WERI-Rb-1 (cell line): ENCODE results near the gene SEMA5A.

ENCODE experiments used
- DNase-seq: peaks from one replicate; pipeline ENCODE4 v3.0.0-alpha.2; 2020
- H3K27ac ChIP-seq: fragments of 250-450 bp; sonication (Bioruptor Pico); 2 replicates; pipeline ENCODE4 v1.5.1; 2020; ENCODE audit warnings: mild to moderate bottlenecking, moderate library complexity
- H3K27me3 ChIP-seq: fragments of 250-450 bp; sonication (Bioruptor Pico); 2 replicates; pipeline ENCODE4 v1.5.1; 2021; ENCODE audit warnings: mild to moderate bottlenecking, low read depth, moderate library complexity; ENCODE audit not compliant: insufficient read depth, severe bottlenecking
- H3K36me3 ChIP-seq: fragments of 250-450 bp; sonication (Bioruptor Pico); 2 replicates; pipeline ENCODE4 v1.5.1; 2020; ENCODE audit warnings: mild to moderate bottlenecking, moderate library complexity
- H3K4me3 ChIP-seq: 2 replicates; pipeline ENCODE4 v1.5.1; 2011; ENCODE audit warnings: low read depth, mild to moderate bottlenecking, control low read depth, low read length
- H3K9me3 ChIP-seq: fragments of 250-450 bp; sonication (Bioruptor Pico); 2 replicates; pipeline ENCODE4 v1.5.1; 2021; ENCODE audit warnings: mild to moderate bottlenecking, moderate library complexity; ENCODE audit not compliant: severe bottlenecking
- CTCF ChIP-seq: IDR thresholded peaks from 2 replicates; pipeline ENCODE4 v1.5.1; 2011; ENCODE audit warnings: low read depth, mild to moderate bottlenecking, control low read depth, inconsistent platforms, low read length

SEMA5A gene

GRCh38 chr5:9376363-9377117 is 169.3 kb downstream of the SEMA5A start:
- no peaks in the 10 kb centered on the region for H3K36me3 ChIP-seq
- no peaks in the 10 kb centered on the region for H3K9me3 ChIP-seq
- H3K27me3 ChIP-seq = no peaks in the 10 kb centered on the region
- H3K4me3 ChIP-seq = no peak overlapping the region
- no peak overlapping the region for H3K27ac ChIP-seq
- no peak for TF ChIP-seq CTCF
- DNase-seq = no peak

- H3K27ac ChIP-seq = no peak overlapping the region
- H3K36me3 ChIP-seq = no peaks in the 10 kb centered on the region
- TF ChIP-seq CTCF = no peak
- no peak overlapping the region for H3K4me3 ChIP-seq
- DNase-seq = no peak
- H3K9me3 ChIP-seq = no peaks in the 10 kb centered on the region
- H3K27me3 ChIP-seq = no peaks in the 10 kb centered on the region
These were observed 170.1 kb downstream of the SEMA5A start for GRCh38 chr5:9375756-9376155.

GRCh38 chr5:9374025-9374424 is 171.8 kb downstream of the SEMA5A start:
- no peak for TF ChIP-seq CTCF
- H3K27me3 ChIP-seq = no peaks in the 10 kb centered on the region
- H3K9me3 ChIP-seq = no peaks in the 10 kb centered on the region
- H3K36me3 ChIP-seq = no peaks in the 10 kb centered on the region
- H3K4me3 ChIP-seq = no peak overlapping the region
- H3K27ac ChIP-seq = no peak overlapping the region
- DNase-seq = no peak

- TF ChIP-seq CTCF = no peak
- no peak for DNase-seq
- H3K4me3 ChIP-seq = no peak overlapping the region
These were observed 172.3 kb downstream of the SEMA5A start for GRCh38 chr5:9373571-9373970.

GRCh38 chr5:9370256-9370655 is 175.6 kb downstream of the SEMA5A start:
- Histone ChIP-seq H3K36me3 (no peaks in the 10 kb centered on the region), H3K27me3 (no peaks in the 10 kb centered on the region), H3K4me3 (no peak overlapping the region), H3K9me3 (no peaks in the 10 kb centered on the region), H3K27ac (no peak overlapping the region)
- no peak for TF ChIP-seq CTCF
- DNase-seq = no peak

More at GRCh38 chr5:9373571-9373970, 172.3 kb downstream of the SEMA5A start:
- no peaks in the 10 kb centered on the region for H3K27me3 ChIP-seq
- no peaks in the 10 kb centered on the region for H3K36me3 ChIP-seq
- no peak overlapping the region for H3K27ac ChIP-seq
- H3K9me3 ChIP-seq = no peaks in the 10 kb centered on the region

GRCh38 chr5:9365512-9365911 is 180.4 kb downstream of the SEMA5A start:
- H3K27me3 ChIP-seq = no peaks in the 10 kb centered on the region
- DNase-seq = no peak
- no peak overlapping the region for H3K4me3 ChIP-seq
- TF ChIP-seq CTCF = no peak
- H3K36me3 ChIP-seq = no peaks in the 10 kb centered on the region
- H3K27ac ChIP-seq = no peak overlapping the region
- H3K9me3 ChIP-seq = no peaks in the 10 kb centered on the region
